IMR-90 (cell line): Measurements from ENCODE around the gene TEKT5. TPM values are rescaled to one million over a fixed set of nuclear protein-coding genes. Genes with fewer than 3 reads are reported as not detected.

Experiments used
- ATAC-seq: fragments of 200-7000 bp; cut with Tn5 transposase; 2 replicates; pipeline ENCODE4 v1.9.1; 2020; ENCODE audit warnings: low read depth, mild to moderate bottlenecking, moderate library complexity
- BruUV-seq: library from RNA; stranded (reverse); fragments of 400-500 nt; replicated peaks from 2 replicates; lab custom pipeline; 2021; lab: Mats Ljungman, UMichigan
- CTCF ChIA-PET: fragments of 300-600 bp; formaldehyde crosslinking; extraction: SDS; loops from one replicate; lab custom pipeline; 2021; ENCODE audit warnings: antibody characterized with exemption; lab: Yijun Ruan, JAX
- POLR2A ChIA-PET: fragments of 300-600 bp; sonication (Branson Sonifier 250); formaldehyde crosslinking; loops from one replicate; lab custom pipeline; 2022; ENCODE audit warnings: antibody characterized with exemption; ENCODE audit not compliant: unreplicated experiment; lab: Charles Lee
- DNase-seq: peaks from one replicate; pipeline ENCODE4 v3.0.0; 2013
- H2AFZ ChIP-seq: replicated peaks from 2 replicates; pipeline ENCODE3; 2013; ENCODE audit warnings: low read length, mild to moderate bottlenecking; ENCODE audit not compliant: poor library complexity
- H2AK5ac ChIP-seq: 2 replicates; pipeline ENCODE4 v1.6.1; 2013; ENCODE audit warnings: low read depth, low read length, inconsistent platforms
- H2AK9ac ChIP-seq: replicated peaks from 2 replicates; pipeline ENCODE3; 2013; ENCODE audit warnings: mild to moderate bottlenecking, low read depth, low read length, moderate library complexity; ENCODE audit not compliant: poor library complexity
- H2BK120ac ChIP-seq: 2 replicates; pipeline ENCODE4 v1.6.1; 2013; ENCODE audit warnings: low read depth, low read length, inconsistent platforms
- H2BK15ac ChIP-seq: 3 replicates; pipeline ENCODE4 v1.6.1; 2013; ENCODE audit warnings: low read depth, low read length, inconsistent platforms
- H2BK20ac ChIP-seq: 2 replicates; pipeline ENCODE4 v1.6.1; 2013; ENCODE audit warnings: low read depth, mild to moderate bottlenecking, inconsistent platforms, low read length, moderate library complexity
- H2BK5ac ChIP-seq: 2 replicates; pipeline ENCODE4 v1.6.1; 2013; ENCODE audit warnings: mild to moderate bottlenecking, low read depth, low read length, inconsistent platforms; ENCODE audit not compliant: poor library complexity, severe bottlenecking
- H3K14ac ChIP-seq: replicated peaks from 2 replicates; pipeline ENCODE4 v1.6.1; 2013; ENCODE audit warnings: low read depth, low read length, inconsistent platforms
- H3K18ac ChIP-seq: 2 replicates; pipeline ENCODE4 v1.6.1; 2013; ENCODE audit warnings: low read depth, low read length, control low read depth
- H3K23ac ChIP-seq: 2 replicates; pipeline ENCODE4 v1.6.1; 2013; ENCODE audit warnings: low read depth, low read length, inconsistent platforms
- H3K27ac ChIP-seq: 2 replicates; pipeline ENCODE4 v1.5.1; 2013; ENCODE audit warnings: mild to moderate bottlenecking, control low read depth, low read length; ENCODE audit not compliant: insufficient read depth
- H3K27me3 ChIP-seq: 2 replicates; pipeline ENCODE4 v1.6.1; 2013; ENCODE audit warnings: low read length; ENCODE audit not compliant: control insufficient read depth, insufficient read depth
- H3K36me3 ChIP-seq: 2 replicates; pipeline ENCODE4 v1.6.1; 2013; ENCODE audit warnings: low read length, mixed read lengths; ENCODE audit not compliant: control insufficient read depth, insufficient read depth
- H3K4ac ChIP-seq: 2 replicates; pipeline ENCODE4 v1.6.1; 2013; ENCODE audit warnings: low read depth, low read length, inconsistent platforms
- H3K4me1 ChIP-seq: 2 replicates; pipeline ENCODE4 v1.6.1; 2013; ENCODE audit warnings: low read length, mixed read lengths; ENCODE audit not compliant: control insufficient read depth, insufficient read depth
- H3K4me2 ChIP-seq: 2 replicates; pipeline ENCODE4 v1.6.1; 2013; ENCODE audit warnings: low read depth, mild to moderate bottlenecking, control low read depth, low read length, moderate library complexity
- H3K4me3 ChIP-seq: 2 replicates; pipeline ENCODE4 v1.5.1; 2013; ENCODE audit warnings: low read depth, mild to moderate bottlenecking, control low read depth, low read length, moderate library complexity; ENCODE audit not compliant: insufficient read depth
- H3K56ac ChIP-seq: 2 replicates; pipeline ENCODE4 v1.6.1; 2013; ENCODE audit warnings: low read length, inconsistent platforms; ENCODE audit not compliant: insufficient read depth; ENCODE audit errors: extremely low read depth
- H3K79me1 ChIP-seq, 2 experiments: 2 replicates each; pipeline ENCODE4 v1.6.1; 2013; ENCODE audit warnings: low read length in 2 of 2, inconsistent platforms in 1 of 2, low read depth in 1 of 2
- H3K9ac ChIP-seq: 2 replicates; pipeline ENCODE4 v1.6.1; 2013; ENCODE audit warnings: low read depth, low read length, control low read depth
- H3K9me1 ChIP-seq: 2 replicates; pipeline ENCODE4 v1.6.1; 2013; ENCODE audit warnings: low read length, inconsistent platforms; ENCODE audit not compliant: insufficient read depth
- H3K9me3 ChIP-seq: 2 replicates; pipeline ENCODE4 v1.6.1; 2013; ENCODE audit warnings: low read length; ENCODE audit not compliant: control insufficient read depth, insufficient read depth
- H4K20me1 ChIP-seq: 2 replicates; pipeline ENCODE4 v1.6.1; 2013; ENCODE audit warnings: low read length, inconsistent platforms; ENCODE audit not compliant: insufficient read depth
- H4K5ac ChIP-seq: 2 replicates; pipeline ENCODE4 v1.6.1; 2013; ENCODE audit warnings: mild to moderate bottlenecking, low read depth, low read length, control low read depth
- H4K8ac ChIP-seq, 2 experiments: 2 replicates each; pipeline ENCODE4 v1.6.1; 2013; ENCODE audit warnings: low read depth in 2 of 2, low read length in 2 of 2, control low read depth in 1 of 2, inconsistent platforms in 1 of 2
- H4K91ac ChIP-seq: 2 replicates; pipeline ENCODE4 v1.6.1; 2013; ENCODE audit warnings: low read depth, low read length, inconsistent platforms; ENCODE audit not compliant: insufficient read depth
- CHD1 ChIP-seq: IDR thresholded peaks from 2 replicates; pipeline ENCODE4 v1.6.1; 2012; ENCODE audit warnings: low read depth, low read length, improper control_type of control experiment
- CTCF ChIP-seq: conservative IDR thresholded peaks from 2 replicates; pipeline ENCODE4 v1.5.1; 2012; ENCODE audit warnings: mild to moderate bottlenecking, low read depth, low read length, improper control_type of control experiment
- ELK1 ChIP-seq: fragments of 150-350 bp; IDR thresholded peaks from 2 replicates; pipeline ENCODE4 v1.6.1; 2016; ENCODE audit warnings: low read depth, mild to moderate bottlenecking, low read length, moderate library complexity, borderline replicate concordance
- MXI1 ChIP-seq: IDR thresholded peaks from 2 replicates; pipeline ENCODE4 v1.6.1; 2012; ENCODE audit warnings: low read depth, mild to moderate bottlenecking, low read length, moderate library complexity, borderline replicate concordance
- NFE2L2 ChIP-seq: fragments of 150-350 bp; IDR thresholded peaks from 2 replicates; pipeline ENCODE4 v1.6.1; 2016; ENCODE audit warnings: low read depth, mild to moderate bottlenecking, low read length
- POLR2A ChIP-seq: IDR thresholded peaks from 2 replicates; pipeline ENCODE4 v1.6.1; 2012; ENCODE audit warnings: mild to moderate bottlenecking, low read depth, low read length
- RAD21 ChIP-seq: IDR thresholded peaks from 2 replicates; pipeline ENCODE4 v1.6.1; 2012; ENCODE audit warnings: low read length, improper control_type of control experiment
- SMC3 ChIP-seq: fragments of 150-350 bp; IDR thresholded peaks from 2 replicates; pipeline ENCODE4 v1.6.1; 2016; ENCODE audit warnings: low read depth, mild to moderate bottlenecking, antibody characterized with exemption, low read length, moderate library complexity
- WGBS, 2 experiments: methylation state at CpG; one replicate each; pipeline versions ENCODE4 v1.1.5 to v1.1.7; 2013; ENCODE audit warnings: missing lambda C conversion rate in 2 of 2; ENCODE audit not compliant: insufficient read length in 1 of 2; ENCODE audit errors: extremely low coverage in 2 of 2; 5-methylcytosine and 5-hydroxymethylcytosine counted together
- dilution Hi-C: fragments of 300-500 bp; cut with HindIII; formaldehyde crosslinking; loops from one replicate; pipeline ENCODE4 v1.14.3; 2018; ENCODE audit warnings: low sequenced_read_pairs; ENCODE audit not compliant: unreplicated experiment
- in situ Hi-C: fragments of 300-500 bp; cut with MboI; formaldehyde crosslinking; loops from 3 replicates; pipeline ENCODE4 v1.14.3; 2019; ENCODE audit warnings: low sequenced_read_pairs, inconsistent platforms, mixed read lengths
- intact Hi-C: fragments of 100-400 bp; cut with micrococcal nuclease; formaldehyde crosslinking; loops from 2 replicates; pipeline ENCODE4 v1.10.0; 2022
- polyA plus RNA-seq, 3 experiments: library from polyadenylated mRNA; depleted of rRNA; stranded (reverse); fragments of >200 nt; gene quantifications; 2 replicates each; pipeline ENCODE4 v1.2.3, GENCODE V29; 2012; ENCODE audit warnings: low replicate concordance in 1 of 3
- total RNA-seq: library from RNA; depleted of rRNA; stranded (reverse); fragments of >200 nt; gene quantifications from 2 replicates; pipeline ENCODE4 v1.2.3, GENCODE V29; 2012

The TEKT5 gene
- total and polyA plus RNA-seq, 2 of the 4 experiments (the other 2 are of a cell fraction), result 0.17 TPM; not detected in 1

- in situ Hi-C loops (no loop called here), intact Hi-C loops (loop anchor here (1.0 to 2.0 kb wide), 5 partner anchors 182 to 1577 kb away; no protein-coding TSS in a partner anchor), dilution Hi-C loops (no loop called here)
- Histone ChIP-seq H3K56ac (no peak overlapping the region), H3K9ac (no peak overlapping the region), H2BK15ac (no peak overlapping the region; the same call in 2 of the 3 replicates), H4K5ac (no peak overlapping the region), H3K4me1 (peaks cover 2% of the 10 kb centered on the region; the same call in 1 of the 2 replicates), H2BK120ac (no peak overlapping the region), H3K18ac (no peak overlapping the region), H3K9me3 (peaks cover 2% of the 10 kb centered on the region; the same call in 1 of the 2 replicates), H2AFZ (peak overlapping the region; percentile 38), H4K8ac (peak overlapping the region in 1 of 2 experiments; percentile 38; a peak in 1 of 4 replicates), H3K4ac (peak overlapping the region; percentile 15; the same call in 1 of the 2 replicates), H4K91ac (no peak overlapping the region), H3K23ac (no peak overlapping the region), H3K36me3 (no peaks in the 10 kb centered on the region), H3K9me1 (0 out of 2 replicates have a peak, but pooled peaks cover 4% of the 10 kb centered on the region), H2AK5ac (no peak overlapping the region), H3K4me3 (no peak overlapping the region), H2AK9ac (no peak overlapping the region), H2BK20ac (no peak overlapping the region), H3K27me3 (no peaks in the 10 kb centered on the region), H3K14ac (no peak overlapping the region), H3K79me1 (no peaks in the 10 kb centered on the region), H3K4me2 (no peak overlapping the region), H2BK5ac (no peak overlapping the region), H3K27ac (no peak overlapping the region), H4K20me1 (no peaks in the 10 kb centered on the region; the same call in 1 of the 2 replicates)
- 0% methylated on average over 1 of the region's 12 CpGs; no CpG with 5 or more reads in 1 of the 2 experiments for WGBS, 2 experiments
- ChIA-PET POLR2A (no interaction called here), CTCF (interaction anchor here (0.6 to 3.7 kb wide), 11 partner anchors 9 to 1822 kb away, joined by 3 to 22 read pairs (median 5); partner anchors contain the start of gene ATF7IP2)
- DNase-seq (peak; percentile 61), ATAC-seq (peak; percentile 89)
- BruUV-seq, result no TSS peak
- no peak; the same call in 1 of the 2 replicates for TF ChIP-seq CHD1
- no peak for TF ChIP-seq NFE2L2
- peak; percentile 94 for TF ChIP-seq SMC3
- TF ChIP-seq POLR2A, result 0 out of 2 replicates have a peak, but pooled peaks have one; percentile 26
- no peak for TF ChIP-seq MXI1
- no peak for TF ChIP-seq ELK1
- TF ChIP-seq CTCF, result peak; percentile 96
- peak; percentile 96 for TF ChIP-seq RAD21
Measured at GRCh38 chr16:10737068-10737625, 42.4 kb upstream of the TEKT5 start.
